ENCODE results near the gene NR1D2. TPM values are rescaled to one million over a fixed set of nuclear protein-coding genes. Genes with fewer than 3 reads are reported as not detected.

Gene NR1D2
- total RNA-seq, 1 donor = 138 TPM

- Histone ChIP-seq H3K9me3 (ENCODE audit: low read depth, low read length) (no peaks in the 10 kb centered on the region), H3K4me1 (ENCODE audit: insufficient read depth, low read length) (peaks cover 33% of the 10 kb centered on the region), H3K27me3 (ENCODE audit: insufficient read depth, low read length) (no peaks in the 10 kb centered on the region)
Measured at GRCh38 chr3:23919628-23920027, 25.5 kb upstream of the NR1D2 start.

GRCh38 chr3:23920151-23920655 lies 24.9 kb upstream of the NR1D2 start:
- H3K9me3 ChIP-seq (ENCODE audit: low read depth, low read length) = no peaks in the 10 kb centered on the region
- no peaks in the 10 kb centered on the region for H3K27me3 ChIP-seq (ENCODE audit: insufficient read depth, low read length)
- no peak overlapping the region for H3K4me3 ChIP-seq (ENCODE audit: low read length)
- peaks cover 31% of the 10 kb centered on the region for H3K4me1 ChIP-seq (ENCODE audit: insufficient read depth, low read length)

More at GRCh38 chr3:23919628-23920027, 25.5 kb upstream of the NR1D2 start:
- H3K4me3 ChIP-seq (ENCODE audit: low read length) = no peak overlapping the region

GRCh38 chr3:23921052-23921511 lies 24.0 kb upstream of the NR1D2 start:
- no peaks in the 10 kb centered on the region for H3K27me3 ChIP-seq (ENCODE audit: insufficient read depth, low read length)
- H3K4me3 ChIP-seq (ENCODE audit: low read length) = no peak overlapping the region
- no peaks in the 10 kb centered on the region for H3K9me3 ChIP-seq (ENCODE audit: low read depth, low read length)
- peaks cover 22% of the 10 kb centered on the region for H3K4me1 ChIP-seq (ENCODE audit: insufficient read depth, low read length)

- Histone ChIP-seq H3K9me3 (ENCODE audit: low read depth, low read length) (no peaks in the 10 kb centered on the region), H3K4me3 (ENCODE audit: low read length) (no peak overlapping the region), H3K4me1 (ENCODE audit: insufficient read depth, low read length) (peaks cover 10% of the 10 kb centered on the region), H3K27me3 (ENCODE audit: insufficient read depth, low read length) (no peaks in the 10 kb centered on the region)
Measured at GRCh38 chr3:23923786-23924185, 21.3 kb upstream of the NR1D2 start.

GRCh38 chr3:23926246-23926645 lies 18.8 kb upstream of the NR1D2 start:
- Histone ChIP-seq H3K9me3 (ENCODE audit: low read depth, low read length) (no peaks in the 10 kb centered on the region), H3K27me3 (ENCODE audit: insufficient read depth, low read length) (no peaks in the 10 kb centered on the region), H3K4me1 (ENCODE audit: insufficient read depth, low read length) (peaks cover 6% of the 10 kb centered on the region), H3K4me3 (ENCODE audit: low read length) (no peak overlapping the region)

GRCh38 chr3:23926736-23927135 lies 18.4 kb upstream of the NR1D2 start:
- Histone ChIP-seq H3K9me3 (ENCODE audit: low read depth, low read length) (no peaks in the 10 kb centered on the region), H3K4me3 (ENCODE audit: low read length) (no peak overlapping the region), H3K4me1 (ENCODE audit: insufficient read depth, low read length) (peaks cover 10% of the 10 kb centered on the region), H3K27me3 (ENCODE audit: insufficient read depth, low read length) (no peaks in the 10 kb centered on the region)

GRCh38 chr3:23928524-23928923 lies 16.6 kb upstream of the NR1D2 start:
- no peaks in the 10 kb centered on the region for H3K27me3 ChIP-seq (ENCODE audit: insufficient read depth, low read length)
- no peak overlapping the region for H3K4me3 ChIP-seq (ENCODE audit: low read length)
- H3K9me3 ChIP-seq (ENCODE audit: low read depth, low read length) = no peaks in the 10 kb centered on the region
- peaks cover 14% of the 10 kb centered on the region for H3K4me1 ChIP-seq (ENCODE audit: insufficient read depth, low read length)

GRCh38 chr3:23931597-23931996 lies 13.5 kb upstream of the NR1D2 start:
- Histone ChIP-seq H3K27me3 (ENCODE audit: insufficient read depth, low read length) (no peaks in the 10 kb centered on the region), H3K4me1 (ENCODE audit: insufficient read depth, low read length) (peaks cover 14% of the 10 kb centered on the region), H3K4me3 (ENCODE audit: low read length) (no peak overlapping the region)

GRCh38 chr3:23932571-23932970 lies 12.5 kb upstream of the NR1D2 start:
- Histone ChIP-seq H3K9me3 (ENCODE audit: low read depth, low read length) (no peaks in the 10 kb centered on the region), H3K27me3 (ENCODE audit: insufficient read depth, low read length) (no peaks in the 10 kb centered on the region), H3K4me3 (ENCODE audit: low read length) (no peak overlapping the region), H3K4me1 (ENCODE audit: insufficient read depth, low read length) (peaks cover 14% of the 10 kb centered on the region)

More at GRCh38 chr3:23931597-23931996, 13.5 kb upstream of the NR1D2 start:
- H3K9me3 ChIP-seq (ENCODE audit: low read depth, low read length) = no peaks in the 10 kb centered on the region

GRCh38 chr3:23934253-23934652 lies 10.8 kb upstream of the NR1D2 start:
- Histone ChIP-seq H3K9me3 (ENCODE audit: low read depth, low read length) (no peaks in the 10 kb centered on the region), H3K27me3 (ENCODE audit: insufficient read depth, low read length) (no peaks in the 10 kb centered on the region), H3K4me1 (ENCODE audit: insufficient read depth, low read length) (peaks cover 8% of the 10 kb centered on the region), H3K4me3 (ENCODE audit: low read length) (no peak overlapping the region)

GRCh38 chr3:23937296-23937695 lies 7.8 kb upstream of the NR1D2 start:
- Histone ChIP-seq H3K4me1 (ENCODE audit: insufficient read depth, low read length) (no peaks in the 10 kb centered on the region), H3K9me3 (ENCODE audit: low read depth, low read length) (no peaks in the 10 kb centered on the region), H3K4me3 (ENCODE audit: low read length) (no peak overlapping the region), H3K27me3 (ENCODE audit: insufficient read depth, low read length) (no peaks in the 10 kb centered on the region)

GRCh38 chr3:23938688-23939087 lies 6.4 kb upstream of the NR1D2 start:
- Histone ChIP-seq H3K9me3 (ENCODE audit: low read depth, low read length) (no peaks in the 10 kb centered on the region), H3K27me3 (ENCODE audit: insufficient read depth, low read length) (no peaks in the 10 kb centered on the region), H3K4me3 (ENCODE audit: low read length) (no peak overlapping the region), H3K4me1 (ENCODE audit: insufficient read depth, low read length) (no peaks in the 10 kb centered on the region)

- no peaks in the 10 kb centered on the region for H3K27me3 ChIP-seq (ENCODE audit: insufficient read depth, low read length)
- H3K4me3 ChIP-seq (ENCODE audit: low read length) = no peak overlapping the region
- H3K9me3 ChIP-seq (ENCODE audit: low read depth, low read length) = no peaks in the 10 kb centered on the region
- H3K4me1 ChIP-seq (ENCODE audit: insufficient read depth, low read length) = peaks cover 3% of the 10 kb centered on the region
Measured at GRCh38 chr3:23940775-23941174, 4.3 kb upstream of the NR1D2 start.

GRCh38 chr3:23941440-23941839 lies 3.6 kb upstream of the NR1D2 start:
- H3K4me1 ChIP-seq (ENCODE audit: insufficient read depth, low read length) = peaks cover 6% of the 10 kb centered on the region
- no peaks in the 10 kb centered on the region for H3K27me3 ChIP-seq (ENCODE audit: insufficient read depth, low read length)
- H3K9me3 ChIP-seq (ENCODE audit: low read depth, low read length) = no peaks in the 10 kb centered on the region
- no peak overlapping the region for H3K4me3 ChIP-seq (ENCODE audit: low read length)

- Histone ChIP-seq H3K4me1 (ENCODE audit: insufficient read depth, low read length) (peaks cover 16% of the 10 kb centered on the region), H3K4me3 (ENCODE audit: low read length) (no peak overlapping the region), H3K9me3 (ENCODE audit: low read depth, low read length) (no peaks in the 10 kb centered on the region), H3K27me3 (ENCODE audit: insufficient read depth, low read length) (no peaks in the 10 kb centered on the region)
Measured at GRCh38 chr3:23942546-23942945, 2.5 kb upstream of the NR1D2 start.

- Histone ChIP-seq H3K27me3 (ENCODE audit: insufficient read depth, low read length) (no peaks in the 10 kb centered on the region), H3K9me3 (ENCODE audit: low read depth, low read length) (no peaks in the 10 kb centered on the region), H3K4me3 (ENCODE audit: low read length) (no peak overlapping the region), H3K4me1 (ENCODE audit: insufficient read depth, low read length) (peaks cover 22% of the 10 kb centered on the region)
Measured at GRCh38 chr3:23944007-23944783, 891 bp upstream of the NR1D2 start.

Measured in mononuclear cell (primary cell).